Liver (tissue), 9 donors: Measurements from ENCODE around the gene ABLIM3. TPM values are rescaled to one million over a fixed set of nuclear protein-coding genes. Genes with fewer than 3 reads are reported as not detected.

Experiments
- DNase-seq: peaks from one replicate; pipeline ENCODE4 v3.0.0-alpha.2; 2017; ENCODE audit warnings: low spot score
- H3K27ac ChIP-seq, 2 donors: one replicate each; pipeline ENCODE4 v1.7.0; 2013; ENCODE audit warnings: inconsistent platforms in 2 of 2, low read length in 2 of 2, control low read depth in 1 of 2, low read depth in 1 of 2, mild to moderate bottlenecking in 1 of 2
- H3K27me3 ChIP-seq, 4 donors: one replicate each; pipeline versions ENCODE4 v1.6.1 to v1.7.0; 2013; ENCODE audit warnings: low read length in 3 of 4, inconsistent platforms in 1 of 4, mild to moderate bottlenecking in 1 of 4, moderate library complexity in 1 of 4; ENCODE audit not compliant: control insufficient read depth in 4 of 4, insufficient read depth in 4 of 4
- H3K36me3 ChIP-seq, 4 donors: one replicate each; pipeline versions ENCODE4 v1.6.1 to v1.7.0; 2013; ENCODE audit warnings: low read length in 3 of 4, mild to moderate bottlenecking in 3 of 4, low read depth in 1 of 4, moderate library complexity in 1 of 4; ENCODE audit not compliant: control insufficient read depth in 4 of 4, insufficient read depth in 3 of 4
- H3K4me1 ChIP-seq, 4 donors: one replicate each; pipeline versions ENCODE4 v1.6.1 to v1.7.0; 2013; ENCODE audit warnings: low read length in 3 of 4, mild to moderate bottlenecking in 3 of 4, moderate library complexity in 1 of 4; ENCODE audit not compliant: control insufficient read depth in 4 of 4, insufficient read depth in 4 of 4
- H3K4me3 ChIP-seq, 3 donors: one replicate each; pipeline versions ENCODE4 v1.6.1 to v1.7.0; 2013; ENCODE audit warnings: low read length in 3 of 3, control low read depth in 1 of 3, low read depth in 1 of 3, mild to moderate bottlenecking in 1 of 3
- H3K9ac ChIP-seq, 2 donors: one replicate each; pipeline ENCODE4 v1.7.0; 2013; ENCODE audit warnings: low read length in 2 of 2, mild to moderate bottlenecking in 2 of 2, moderate library complexity in 2 of 2, control low read depth in 1 of 2, low read depth in 1 of 2
- H3K9me3 ChIP-seq, 4 donors: one replicate each; pipeline versions ENCODE4 v1.6.1 to v1.7.0; 2013; ENCODE audit warnings: low read length in 3 of 4; ENCODE audit not compliant: control insufficient read depth in 4 of 4
- ATF3 ChIP-seq: IDR thresholded peaks from 2 replicates; pipeline ENCODE4 v1.6.1; 2016; ENCODE audit warnings: antibody characterized with exemption
- EGR1 ChIP-seq, 2 donors: IDR thresholded peaks; 2 replicates each; pipeline ENCODE4 v1.6.1; 2016 to 2018; ENCODE audit warnings: antibody characterized with exemption in 2 of 2, low read depth in 2 of 2
- FOXA1 ChIP-seq: IDR thresholded peaks from 2 replicates; pipeline ENCODE4 v1.6.1; 2016; ENCODE audit warnings: antibody characterized with exemption
- FOXA2 ChIP-seq: IDR thresholded peaks from 2 replicates; pipeline ENCODE4 v1.6.1; 2016; ENCODE audit warnings: antibody characterized with exemption
- GABPA ChIP-seq, 2 donors: IDR thresholded peaks in 1 of 2; conservative IDR thresholded peaks in 1 of 2; 2 replicates each; pipeline ENCODE4 v1.6.1; 2016; ENCODE audit warnings: antibody characterized with exemption in 2 of 2, mild to moderate bottlenecking in 1 of 2, moderate library complexity in 1 of 2
- HNF4A ChIP-seq, 2 donors: conservative IDR thresholded peaks; 2 replicates each; pipeline ENCODE4 v1.6.1; 2016; ENCODE audit warnings: antibody characterized with exemption in 2 of 2, mild to moderate bottlenecking in 2 of 2
- HNF4G ChIP-seq: IDR thresholded peaks from 2 replicates; pipeline ENCODE4 v1.6.1; 2016; ENCODE audit warnings: antibody characterized with exemption
- JUND ChIP-seq, 2 donors: IDR thresholded peaks; 2 replicates each; pipeline ENCODE4 v1.6.1; 2016; ENCODE audit warnings: antibody characterized with exemption in 2 of 2
- MAX ChIP-seq: IDR thresholded peaks from 2 replicates; pipeline ENCODE4 v1.6.1; 2016; ENCODE audit warnings: antibody characterized with exemption
- NR2F2 ChIP-seq: IDR thresholded peaks from 2 replicates; pipeline ENCODE4 v1.6.1; 2016; ENCODE audit warnings: antibody characterized with exemption
- RAD21 ChIP-seq, 2 donors: IDR thresholded peaks; 2 replicates each; pipeline ENCODE4 v1.6.1; 2016; ENCODE audit warnings: antibody characterized with exemption in 2 of 2, mild to moderate bottlenecking in 2 of 2
- REST ChIP-seq: IDR thresholded peaks from 2 replicates; pipeline ENCODE4 v1.6.1; 2016; ENCODE audit warnings: antibody characterized with exemption, mild to moderate bottlenecking
- RXRA ChIP-seq, 2 donors: IDR thresholded peaks; 2 replicates each; pipeline ENCODE4 v1.6.1; 2017 to 2018; ENCODE audit warnings: antibody characterized with exemption in 2 of 2, mild to moderate bottlenecking in 1 of 2
- SP1 ChIP-seq: IDR thresholded peaks from 2 replicates; pipeline ENCODE4 v1.6.1; 2018; ENCODE audit warnings: antibody characterized with exemption, mild to moderate bottlenecking
- TAF1 ChIP-seq: conservative IDR thresholded peaks from 2 replicates; pipeline ENCODE4 v1.6.1; 2016; ENCODE audit warnings: antibody characterized with exemption, mild to moderate bottlenecking
- YY1 ChIP-seq: IDR thresholded peaks from 2 replicates; pipeline ENCODE4 v1.6.1; 2016; ENCODE audit warnings: antibody characterized with exemption, mild to moderate bottlenecking
- ZBTB33 ChIP-seq: IDR thresholded peaks from 2 replicates; pipeline ENCODE4 v1.6.1; 2016; ENCODE audit warnings: antibody characterized with exemption
- polyA plus RNA-seq, 2 donors: library from polyadenylated mRNA; stranded (reverse) in 1 of 2; unstranded in 1 of 2; fragments of 200-250 nt in 1 of 2; fragments of >200 nt in 1 of 2; fragmentation: Nextera tagmentation in 1 of 2; extraction: Ambion mirVana in 1 of 2; gene quantifications; one replicate each; pipeline versions ENCODE4 v1.2.1 to v1.2.3, GENCODE V29; 2013 to 2015
- total RNA-seq, 2 donors: library from RNA; depleted of rRNA; stranded (reverse); fragments of >200 nt; gene quantifications; one replicate each; pipeline ENCODE4 v1.2.3, GENCODE V29; 2014
- TF ChIP-seq, protein P1 (sequence below): fragments of 150-350 bp; IDR thresholded peaks from 2 replicates; pipeline ENCODE4 v1.5.1; 2017; ENCODE audit warnings: improper control_type of control experiment, low read depth, low read length; ENCODE audit not compliant: missing input control
- donor health status: healthy.
- donor health status: healthy.
- donor health status: healthy.
- donor health status: healthy.
- donor health status: healthy.

ABLIM3 gene
- total and polyA plus RNA-seq, 4 donors, result 6.8 to 131 (median 43.1) TPM

GRCh38 chr5:149211566-149211965 is 70.3 kb downstream of the ABLIM3 start:
- Histone ChIP-seq H3K4me3 (no peak overlapping the region), H3K9me3 (no peaks in the 10 kb centered on the region), H3K9ac (no peak overlapping the region), H3K27ac (no peak overlapping the region), H3K4me1 (no peaks in the 10 kb centered on the region), H3K36me3 (peaks cover 8 to 83% (median 53%) of the 10 kb centered on the region in 4 donors), H3K27me3 (no peaks in the 10 kb centered on the region)
- TF ChIP-seq RXRA (IDR thresholded peaks at IDR 0.05), result no peak
- no peak for TF ChIP-seq YY1
- no peak for TF ChIP-seq HNF4A (conservative IDR thresholded peaks at IDR 0.05)
- no peak for TF ChIP-seq RAD21 (IDR thresholded peaks at IDR 0.05)
- no peak for TF ChIP-seq ATF3
- TF ChIP-seq FOXA2, result no peak
- TF ChIP-seq, protein P1, sequence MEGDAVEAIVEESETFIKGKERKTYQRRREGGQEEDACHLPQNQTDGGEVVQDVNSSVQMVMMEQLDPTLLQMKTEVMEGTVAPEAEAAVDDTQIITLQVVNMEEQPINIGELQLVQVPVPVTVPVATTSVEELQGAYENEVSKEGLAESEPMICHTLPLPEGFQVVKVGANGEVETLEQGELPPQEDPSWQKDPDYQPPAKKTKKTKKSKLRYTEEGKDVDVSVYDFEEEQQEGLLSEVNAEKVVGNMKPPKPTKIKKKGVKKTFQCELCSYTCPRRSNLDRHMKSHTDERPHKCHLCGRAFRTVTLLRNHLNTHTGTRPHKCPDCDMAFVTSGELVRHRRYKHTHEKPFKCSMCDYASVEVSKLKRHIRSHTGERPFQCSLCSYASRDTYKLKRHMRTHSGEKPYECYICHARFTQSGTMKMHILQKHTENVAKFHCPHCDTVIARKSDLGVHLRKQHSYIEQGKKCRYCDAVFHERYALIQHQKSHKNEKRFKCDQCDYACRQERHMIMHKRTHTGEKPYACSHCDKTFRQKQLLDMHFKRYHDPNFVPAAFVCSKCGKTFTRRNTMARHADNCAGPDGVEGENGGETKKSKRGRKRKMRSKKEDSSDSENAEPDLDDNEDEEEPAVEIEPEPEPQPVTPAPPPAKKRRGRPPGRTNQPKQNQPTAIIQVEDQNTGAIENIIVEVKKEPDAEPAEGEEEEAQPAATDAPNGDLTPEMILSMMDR, result no peak
- TF ChIP-seq JUND (IDR thresholded peaks at IDR 0.05), result no peak
- TF ChIP-seq ZBTB33, result no peak
- TF ChIP-seq REST, result no peak
- no peak for TF ChIP-seq FOXA1
- no peak for TF ChIP-seq GABPA (IDR thresholded peaks at IDR 0.05 in 1 of 2, conservative IDR thresholded peaks at IDR 0.05 in 1 of 2)
- no peak for TF ChIP-seq NR2F2
- no peak for TF ChIP-seq MAX
- TF ChIP-seq TAF1, result no peak
- TF ChIP-seq HNF4G, result no peak
- TF ChIP-seq SP1, result no peak
- no peak for TF ChIP-seq EGR1 (IDR thresholded peaks at IDR 0.05; ENCODE audit: low read depth in 2 of 2)
- DNase-seq, result no peak
